GM19468 (cell line): ENCODE data around the gene CDC42.
"Not testable (repeated sequence)": the region's sequence is repeated elsewhere in the genome, so short reads cannot be mapped to it uniquely, and the experiment has no call there.

ENCODE experiments used
- ATAC-seq: cut with Tn5 transposase; IDR thresholded peaks from one replicate; pipeline ENCODE4 v1.9.1; 2021; ENCODE audit warnings: mild to moderate bottlenecking, moderate library complexity, moderate number of reproducible peaks; ENCODE audit not compliant: unreplicated experiment; ENCODE audit errors: extremely low read depth

CDC42 gene

GRCh38 chr1:22052115-22053016 lies at the start of gene CDC42:
Gene CDC42 (plus strand): TSS chr1:22052709. CDS start chr1:22078479, 25,770 bp downstream.
- ATAC-seq: peak; percentile 75

GRCh38 chr1:22002875-22003274 lies 49.6 kb upstream of the CDC42 start:
- not testable (repeated sequence) for ATAC-seq

DNA sequence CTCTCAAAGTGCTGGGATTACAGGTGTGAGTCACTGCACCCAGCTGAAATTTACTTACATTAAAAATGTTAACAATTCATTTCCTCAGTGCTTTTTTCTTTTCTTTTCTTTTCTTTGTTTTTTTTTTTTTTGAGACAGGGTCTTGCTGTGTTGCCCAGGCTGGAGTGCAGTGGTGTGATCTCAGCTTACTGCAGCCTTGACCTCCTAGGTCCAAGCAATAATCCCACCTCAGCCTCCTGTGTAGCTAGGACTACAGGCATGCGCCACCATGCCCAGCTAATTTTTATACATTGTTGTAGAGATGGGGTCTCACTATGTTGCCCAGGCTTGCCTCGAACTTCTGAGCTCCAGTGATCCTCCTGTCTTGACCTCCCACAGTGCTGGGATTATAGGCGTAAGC lies 48.5 kb upstream of the CDC42 start:
- ATAC-seq: not testable (repeated sequence)

DNA sequence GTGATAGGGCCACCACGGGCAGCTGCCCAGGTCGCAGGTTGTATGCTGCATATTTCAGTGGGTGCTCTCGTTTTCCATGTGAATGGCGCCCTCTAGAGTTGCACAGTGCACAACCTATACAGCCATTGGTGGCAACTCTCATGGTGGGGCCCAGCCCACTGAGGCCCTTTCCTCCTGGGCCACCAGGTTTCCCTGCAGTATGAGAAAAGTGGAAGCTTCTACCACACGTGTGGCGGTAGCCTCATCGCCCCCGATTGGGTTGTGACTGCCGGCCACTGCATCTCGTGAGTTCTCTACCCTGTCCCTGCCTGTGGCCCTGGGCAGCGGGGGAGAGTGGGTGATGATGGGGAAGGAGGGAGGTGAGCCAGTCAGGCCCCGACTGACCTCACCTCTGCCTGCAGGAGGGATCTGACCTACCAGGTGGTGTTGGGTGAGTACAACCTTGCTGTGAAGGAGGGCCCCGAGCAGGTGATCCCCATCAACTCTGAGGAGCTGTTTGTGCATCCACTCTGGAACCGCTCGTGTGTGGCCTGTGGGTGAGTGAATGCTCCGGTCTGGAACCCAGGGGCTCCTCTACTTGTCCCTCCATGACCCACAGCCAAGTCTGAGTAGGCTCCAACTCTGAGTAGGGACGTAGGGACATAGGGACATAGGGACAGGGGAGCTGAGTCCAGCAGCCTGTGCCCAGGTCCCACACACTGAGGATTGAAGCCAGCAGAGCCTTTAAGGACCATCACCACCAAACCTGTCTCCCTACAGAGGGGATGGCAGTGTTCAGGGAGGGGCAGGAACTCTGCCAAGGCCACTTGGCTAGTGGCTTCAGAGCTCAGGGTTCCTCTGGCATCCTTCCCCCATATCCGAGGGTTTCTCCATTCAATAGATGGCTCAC lies 47.0 kb upstream of the CDC42 start:
- ATAC-seq: not testable (repeated sequence)

DNA sequence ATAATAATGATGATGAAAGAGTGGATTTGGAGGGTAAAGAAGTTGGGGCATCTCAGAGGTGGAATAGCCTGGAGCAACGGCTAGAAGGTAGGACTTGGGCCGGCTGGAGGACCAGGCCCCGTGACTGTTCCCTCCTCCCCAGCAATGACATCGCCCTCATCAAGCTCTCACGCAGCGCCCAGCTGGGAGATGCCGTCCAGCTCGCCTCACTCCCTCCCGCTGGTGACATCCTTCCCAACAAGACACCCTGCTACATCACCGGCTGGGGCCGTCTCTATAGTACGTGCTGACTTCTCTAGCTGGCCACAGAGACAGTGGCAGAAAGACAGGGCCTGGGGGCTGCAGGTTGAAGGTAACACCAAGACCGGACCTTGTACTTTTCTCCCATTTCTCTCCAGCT lies 45.8 kb upstream of the CDC42 start:
- ATAC-seq: not testable (repeated sequence)

- ATAC-seq: not testable (repeated sequence)
Measured at GRCh38 chr1:22007262-22007661, 45.2 kb upstream of the CDC42 start.

- not testable (repeated sequence) for ATAC-seq
Measured at GRCh38 chr1:22009566-22009965, 42.9 kb upstream of the CDC42 start.

GRCh38 chr1:22012752-22013151 lies 39.8 kb upstream of the CDC42 start:
- ATAC-seq: not testable (repeated sequence)

- ATAC-seq: not testable (repeated sequence)
Measured at GRCh38 chr1:22014575-22015206, 37.8 kb upstream of the CDC42 start.

DNA sequence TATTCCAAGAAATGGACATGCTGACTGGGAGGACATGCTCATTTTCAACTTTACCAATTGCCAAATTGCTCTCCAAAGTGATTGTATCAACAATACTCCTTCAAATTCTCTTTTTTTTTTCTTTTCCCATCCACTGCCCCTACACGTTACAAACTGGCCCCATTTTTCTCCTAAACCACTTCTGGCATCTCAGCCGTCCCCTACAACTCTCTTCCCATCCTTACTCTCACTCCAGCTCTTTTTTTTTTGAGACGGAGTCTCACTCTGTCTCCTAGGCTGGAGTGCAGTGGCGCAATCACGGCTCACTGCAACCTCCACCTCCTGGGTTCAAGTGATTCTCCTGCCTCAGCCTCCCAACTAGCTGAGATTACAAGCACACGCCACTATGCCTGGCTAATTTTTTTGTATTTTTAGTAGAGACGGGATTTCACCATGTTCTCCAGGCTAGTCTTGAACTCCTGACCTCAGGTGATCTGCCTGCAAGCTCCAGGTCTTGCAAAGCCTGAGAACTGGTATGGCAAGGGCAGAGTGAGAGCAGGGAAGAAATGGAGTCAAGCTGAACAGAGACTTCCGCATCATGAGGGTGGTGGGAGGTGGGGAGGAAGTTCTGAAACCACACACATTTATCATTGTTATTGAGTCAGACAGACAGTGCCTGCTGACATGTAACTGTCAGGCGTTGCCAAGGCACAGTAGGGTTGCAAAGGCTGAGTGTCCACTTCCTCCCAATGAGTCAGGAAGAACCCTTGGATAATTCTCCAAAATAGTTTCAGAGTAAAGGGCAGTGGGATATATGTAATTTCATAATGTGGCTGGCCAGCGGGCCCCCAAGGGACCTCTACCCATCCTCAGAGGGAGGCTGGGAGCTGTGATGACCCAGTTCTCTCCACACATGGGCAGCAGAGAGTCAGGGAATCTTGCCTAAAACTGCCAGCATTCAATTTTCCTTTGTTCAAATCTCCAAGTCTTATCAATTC lies 33.6 kb upstream of the CDC42 start:
- no peak for ATAC-seq

- no peak for ATAC-seq
Measured at GRCh38 chr1:22021061-22021460, 31.4 kb upstream of the CDC42 start.

DNA sequence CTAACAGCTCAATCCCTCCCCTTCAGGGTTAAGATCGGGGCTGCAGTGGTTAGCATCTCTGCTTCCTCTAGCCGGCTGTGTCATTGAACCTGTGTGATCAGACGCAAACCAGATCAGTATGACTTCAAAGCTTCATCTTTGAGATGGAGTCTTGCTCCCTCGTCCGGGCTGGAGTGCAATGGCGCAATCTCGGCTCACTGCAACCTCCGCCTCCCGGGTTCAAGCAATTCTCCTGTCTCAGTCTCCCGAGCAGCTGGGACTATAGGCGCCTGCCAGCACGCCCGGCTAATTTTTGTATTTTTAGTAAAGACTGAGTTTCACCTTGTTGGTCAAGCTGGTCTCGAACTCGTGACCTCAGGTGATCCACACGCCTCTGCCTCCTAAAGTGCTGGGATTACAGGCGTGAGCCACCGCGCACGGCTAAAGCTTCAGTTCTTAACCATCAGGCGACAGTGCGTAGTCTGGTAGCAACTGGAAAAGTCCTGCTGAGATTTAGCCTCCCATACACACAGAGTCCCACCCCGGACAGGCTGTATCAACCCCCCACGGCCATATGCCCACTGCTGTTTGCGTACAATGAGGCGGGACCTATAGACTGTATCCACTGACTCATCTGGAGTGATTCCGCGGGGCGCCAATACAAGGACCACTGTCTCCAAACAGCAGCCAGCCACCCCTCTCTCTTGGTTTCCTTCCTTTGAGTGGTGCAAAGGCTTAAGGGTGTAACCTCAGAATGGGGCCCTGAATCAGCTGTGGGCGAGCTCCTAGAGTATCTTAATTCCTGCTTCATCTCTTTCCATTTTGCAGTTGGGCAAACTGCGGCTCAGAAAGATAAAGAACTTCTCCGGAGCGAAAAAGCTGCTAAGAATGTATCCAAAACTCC lies 27.8 kb upstream of the CDC42 start:
- no peak for ATAC-seq

DNA sequence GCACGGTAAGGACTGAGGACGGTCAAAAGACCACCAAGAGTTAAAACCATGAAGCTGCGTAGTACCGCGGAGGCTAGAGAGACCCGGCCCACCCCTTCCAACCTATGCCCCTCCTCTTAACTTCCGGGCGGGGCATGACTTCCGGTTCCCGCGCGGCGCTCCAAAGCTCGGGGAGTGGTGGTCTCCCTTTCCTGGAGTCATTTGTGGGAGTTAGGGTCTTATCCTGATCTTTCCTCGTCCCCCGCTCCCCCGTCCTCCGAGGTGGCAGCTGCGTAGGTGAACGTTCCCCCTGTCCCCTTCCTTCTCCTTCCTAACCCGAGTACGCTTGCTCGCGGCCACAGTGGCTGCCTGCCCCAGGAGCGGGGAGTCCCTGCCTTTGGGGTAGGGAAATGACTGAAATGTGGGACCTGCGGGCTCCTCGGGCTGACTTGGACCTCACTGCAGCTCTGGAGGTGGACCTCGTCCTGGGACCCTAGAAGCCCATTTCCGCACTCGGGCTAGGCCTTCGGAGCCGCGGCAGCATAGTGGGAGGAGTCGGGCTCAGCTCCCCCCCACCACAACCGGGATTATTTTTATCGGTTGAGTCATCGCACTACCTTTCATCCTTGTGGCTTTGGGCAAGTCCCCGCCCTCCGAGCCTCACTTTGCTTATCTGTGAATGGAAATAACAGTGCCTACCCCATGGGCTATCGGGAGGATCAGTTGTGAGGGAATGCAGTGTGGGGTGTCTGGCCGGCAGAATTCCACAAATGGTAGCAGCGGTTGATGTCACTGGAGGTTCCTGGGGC lies 26.9 kb upstream of the CDC42 start:
- peak; percentile 55 for ATAC-seq

GRCh38 chr1:22026924-22027289 lies 25.6 kb upstream of the CDC42 start:
- no peak for ATAC-seq

GRCh38 chr1:22030057-22030456 lies 22.5 kb upstream of the CDC42 start:
- ATAC-seq: no peak

GRCh38 chr1:22030473-22030872 lies 22.0 kb upstream of the CDC42 start:
- no peak for ATAC-seq

GRCh38 chr1:22031214-22031962 lies 21.1 kb upstream of the CDC42 start:
- ATAC-seq: no peak
